Measurements from ENCODE around the gene TMEM89. TPM values are rescaled to one million over a fixed set of nuclear protein-coding genes. Genes with fewer than 3 reads are reported as not detected.

The TMEM89 gene
- total RNA-seq, 4 donors from 2014 or later, result not detected

GRCh38 chr3:48636149-48636655, 14.6 kb upstream of the TMEM89 start:
- no peaks in the 10 kb centered on the region for H3K9me3 ChIP-seq
- DNase-seq, result no peak
- TF ChIP-seq POLR2A (IDR thresholded peaks at IDR 0.05), result no peak
- TF ChIP-seq, protein P1, sequence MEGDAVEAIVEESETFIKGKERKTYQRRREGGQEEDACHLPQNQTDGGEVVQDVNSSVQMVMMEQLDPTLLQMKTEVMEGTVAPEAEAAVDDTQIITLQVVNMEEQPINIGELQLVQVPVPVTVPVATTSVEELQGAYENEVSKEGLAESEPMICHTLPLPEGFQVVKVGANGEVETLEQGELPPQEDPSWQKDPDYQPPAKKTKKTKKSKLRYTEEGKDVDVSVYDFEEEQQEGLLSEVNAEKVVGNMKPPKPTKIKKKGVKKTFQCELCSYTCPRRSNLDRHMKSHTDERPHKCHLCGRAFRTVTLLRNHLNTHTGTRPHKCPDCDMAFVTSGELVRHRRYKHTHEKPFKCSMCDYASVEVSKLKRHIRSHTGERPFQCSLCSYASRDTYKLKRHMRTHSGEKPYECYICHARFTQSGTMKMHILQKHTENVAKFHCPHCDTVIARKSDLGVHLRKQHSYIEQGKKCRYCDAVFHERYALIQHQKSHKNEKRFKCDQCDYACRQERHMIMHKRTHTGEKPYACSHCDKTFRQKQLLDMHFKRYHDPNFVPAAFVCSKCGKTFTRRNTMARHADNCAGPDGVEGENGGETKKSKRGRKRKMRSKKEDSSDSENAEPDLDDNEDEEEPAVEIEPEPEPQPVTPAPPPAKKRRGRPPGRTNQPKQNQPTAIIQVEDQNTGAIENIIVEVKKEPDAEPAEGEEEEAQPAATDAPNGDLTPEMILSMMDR (IDR thresholded peaks at IDR 0.05), result no peak
- H3K36me3 ChIP-seq, result peaks cover 0 to 7% of the 10 kb centered on the region in 2 donors
- 50 to 60% methylated on average over 10 of the region's 10 CpGs for WGBS, 2 donors
- peaks cover 8 to 15% of the 10 kb centered on the region in 2 donors for H3K4me1 ChIP-seq
- no peak overlapping the region for H3K27ac ChIP-seq
- H3K4me3 ChIP-seq (replicated peaks in 1 of 3), result peak overlapping the region; percentile 52 to 83 (median 78)
- no peaks in the 10 kb centered on the region for H3K27me3 ChIP-seq
- intact Hi-C loops (cut with DNase I), result no loop called here

GRCh38 chr3:48635222-48636021, 13.9 kb upstream of the TMEM89 start, which contains the start of gene SLC26A6:
Gene SLC26A6 (minus strand): TSS chr3:48635461. CDS start chr3:48635393, 68 bp downstream.
- TF ChIP-seq, protein P1 (IDR thresholded peaks at IDR 0.05), result peak in 5 of 6 experiments; percentile 1 to 47 (median 23)
- peak in 1 of 2 donors; percentile 70 for TF ChIP-seq POLR2A (IDR thresholded peaks at IDR 0.05)
- peak; percentile 96 to 97 for DNase-seq
- Histone ChIP-seq H3K27ac (peak within 1 kb of the TSS in 2 of 3 donors; percentile 58 to 67), H3K9me3 (no peaks in the 10 kb centered on the region), H3K4me3 (replicated peaks in 1 of 3) (peak within 1 kb of the TSS; percentile 52 to 83 (median 78)), H3K27me3 (no peaks in the 10 kb centered on the region), H3K36me3 (peaks cover 0 to 10% of the 10 kb centered on the region in 2 donors), H3K4me1 (peaks cover 8 to 15% of the 10 kb centered on the region in 2 donors)
- WGBS, 2 donors, result 1% methylated on average over 20 to 26 of the region's 68 CpGs
- intact Hi-C loops (cut with DNase I), result no loop called here

- H3K4me3 ChIP-seq (replicated peaks in 1 of 3), result peak overlapping the region; percentile 47 to 83 (median 78)
- no peak for TF ChIP-seq POLR2A (IDR thresholded peaks at IDR 0.05)
- TF ChIP-seq, protein P1 (IDR thresholded peaks at IDR 0.05), result no peak
- no peaks in the 10 kb centered on the region for H3K27me3 ChIP-seq
- DNase-seq, result peak; percentile 51 to 58
- peak overlapping the region in 2 of 3 donors; percentile 47 to 56 for H3K27ac ChIP-seq
- intact Hi-C loops (cut with DNase I), result no loop called here
- H3K36me3 ChIP-seq, result peaks cover 0 to 10% of the 10 kb centered on the region in 2 donors
- peaks cover 8 to 15% of the 10 kb centered on the region in 2 donors for H3K4me1 ChIP-seq
- 3 to 6% methylated on average over 16 to 30 of the region's 30 CpGs for WGBS, 2 donors
- H3K9me3 ChIP-seq, result no peaks in the 10 kb centered on the region
Measured at GRCh38 chr3:48634661-48635221, 13.2 kb upstream of the TMEM89 start.

DNA sequence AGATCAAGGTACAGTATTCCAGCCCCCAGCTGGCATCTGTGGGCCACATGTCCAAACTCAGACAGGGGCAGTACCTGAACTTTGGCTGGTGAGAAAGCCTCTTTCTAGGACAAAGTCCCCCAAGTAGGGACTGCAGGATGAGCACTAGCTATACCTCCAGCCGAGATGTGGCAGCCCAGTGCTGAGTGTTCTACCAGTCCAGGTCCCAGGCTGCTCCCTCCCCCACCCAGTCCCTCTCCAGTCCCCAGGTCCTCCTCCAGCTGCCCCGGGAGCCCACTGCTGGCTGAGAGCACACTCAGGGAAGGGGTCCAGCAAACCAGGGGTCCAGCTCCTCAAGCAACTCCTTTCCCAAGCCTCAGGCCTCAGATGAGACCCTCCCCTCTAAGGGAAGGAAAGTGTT, 12.2 kb upstream of the TMEM89 start:
- TF ChIP-seq, protein P1 (IDR thresholded peaks at IDR 0.05), result no peak
- TF ChIP-seq POLR2A (IDR thresholded peaks at IDR 0.05), result no peak
- intact Hi-C loops (cut with DNase I), result no loop called here
- peaks cover 8 to 15% of the 10 kb centered on the region in 2 donors for H3K4me1 ChIP-seq
- peaks cover 0 to 10% of the 10 kb centered on the region in 2 donors for H3K36me3 ChIP-seq
- no peaks in the 10 kb centered on the region for H3K27me3 ChIP-seq
- DNase-seq, result no peak
- no peak overlapping the region for H3K27ac ChIP-seq
- no peaks in the 10 kb centered on the region for H3K9me3 ChIP-seq
- H3K4me3 ChIP-seq (replicated peaks in 1 of 3), result no peak overlapping the region
- WGBS, 2 donors, result 80 to 84% methylated on average over 1 to 2 of the region's 2 CpGs

Data from thyroid gland (tissue), 4 donors.